Measurements from ENCODE around the gene USP48. TPM values are rescaled to one million over a fixed set of nuclear protein-coding genes. Genes with fewer than 3 reads are reported as not detected.

Gene USP48
- total and polyA plus RNA-seq, 7 donors = 12.6 to 77.0 (median 47.1) TPM

GRCh38 chr1:21630571-21631343, 152.2 kb downstream of the USP48 start:
- 71 to 83% methylated on average over 13 of the region's 13 CpGs for WGBS, 2 donors

GRCh38 chr1:21629971-21630370, 153.0 kb downstream of the USP48 start:
- Histone ChIP-seq H3K4me3 (no peak overlapping the region), H3K4me1 (no peaks in the 10 kb centered on the region), H3K27ac (no peak overlapping the region), H3K27me3 (peaks cover 0 to 62% (median under 1%) of the 10 kb centered on the region in 3 donors), H3K36me3 (no peaks in the 10 kb centered on the region), H3K9me3 (no peaks in the 10 kb centered on the region)
- DNase-seq = no peak
- 90% methylated on average over 4 of the region's 4 CpGs for WGBS, 2 donors
- intact Hi-C loops (cut with DNase I) = no loop called here
- no peak for TF ChIP-seq EP300 (IDR thresholded peaks at IDR 0.05)
- no peak for TF ChIP-seq POLR2AphosphoS5 (IDR thresholded peaks at IDR 0.05)
- no peak for TF ChIP-seq CTCF (IDR thresholded peaks at IDR 0.05)
- TF ChIP-seq POLR2A (IDR thresholded peaks at IDR 0.05) = no peak

More at GRCh38 chr1:21630571-21631343, 152.2 kb downstream of the USP48 start:
- Histone ChIP-seq H3K4me3 (no peak overlapping the region), H3K9me3 (no peaks in the 10 kb centered on the region), H3K27me3 (peaks cover 0 to 55% (median 0%) of the 10 kb centered on the region in 3 donors), H3K36me3 (no peaks in the 10 kb centered on the region), H3K4me1 (no peaks in the 10 kb centered on the region), H3K27ac (no peak overlapping the region)
- intact Hi-C loops (cut with DNase I) = no loop called here
- TF ChIP-seq EP300 (IDR thresholded peaks at IDR 0.05) (no peak), CTCF (IDR thresholded peaks at IDR 0.05) (no peak), POLR2AphosphoS5 (IDR thresholded peaks at IDR 0.05) (no peak), POLR2A (IDR thresholded peaks at IDR 0.05) (no peak)
- no peak for DNase-seq

- Histone ChIP-seq H3K9me3 (no peaks in the 10 kb centered on the region), H3K27me3 (peaks cover 0 to 73% (median 8%) of the 10 kb centered on the region in 3 donors), H3K4me3 (no peak overlapping the region), H3K36me3 (no peaks in the 10 kb centered on the region), H3K27ac (no peak overlapping the region), H3K4me1 (no peaks in the 10 kb centered on the region)
- TF ChIP-seq CTCF (IDR thresholded peaks at IDR 0.05) = no peak
- intact Hi-C loops (cut with DNase I) = no loop called here
- DNase-seq = no peak
- WGBS, 2 donors = 49 to 77% methylated on average over 7 of the region's 7 CpGs
These were observed 154.1 kb downstream of the USP48 start for GRCh38 chr1:21628798-21629393.

Other genes with a start within 250 kb of the USP48 start
- gene RAP1GAP, start 113.8 kb downstream of the USP48 start, total RNA-seq = under 1 TPM in 3 of 4 donors, not detected in 1; 0.33 to 0.71 (median 0.54) TPM
- gene RAP1GAP, start 113.8 kb downstream of the USP48 start, polyA plus RNA-seq = 10 to 100 TPM; 24.3 to 47.4 (median 43.9) TPM
- gene LDLRAD2, start 29.1 kb upstream of the USP48 start, total RNA-seq = 1 to 10 TPM in 1 of 4 donors, under 1 TPM in 1, not detected in 2; under 0.01 to 1.4 TPM
- 1 to 10 TPM in 1 of 3 donors, under 1 TPM in 2; under 0.01 to 1.1 (median 0.23) TPM for gene LDLRAD2, start 29.1 kb upstream of the USP48 start, polyA plus RNA-seq
- gene HSPG2, start 154.2 kb upstream of the USP48 start, total RNA-seq = 100 to 1,000 TPM in 3 of 4 donors, 10 to 100 TPM in 1; 66.3 to 761 (median 213) TPM
- 100 to 1,000 TPM in 1 of 3 donors, 10 to 100 TPM in 1, 1 to 10 TPM in 1; 6.0 to 104 (median 10.4) TPM for gene HSPG2, start 154.2 kb upstream of the USP48 start, polyA plus RNA-seq
- not detected for gene CELA3B, start 193.9 kb upstream of the USP48 start, total RNA-seq
- gene CELA3B, start 193.9 kb upstream of the USP48 start, polyA plus RNA-seq = 1 to 10 TPM in 2 of 3 donors, under 1 TPM in 1; 0.20 to 6.9 (median 6.0) TPM
- not detected for gene CELA3A, start 218.5 kb upstream of the USP48 start, total RNA-seq
- gene CELA3A, start 218.5 kb upstream of the USP48 start, polyA plus RNA-seq = 10 to 100 TPM in 1 of 3 donors, 1 to 10 TPM in 1, under 1 TPM in 1; 0.54 to 13.8 (median 6.0) TPM